ENCODE measurements around the gene TTC33.

DNA sequence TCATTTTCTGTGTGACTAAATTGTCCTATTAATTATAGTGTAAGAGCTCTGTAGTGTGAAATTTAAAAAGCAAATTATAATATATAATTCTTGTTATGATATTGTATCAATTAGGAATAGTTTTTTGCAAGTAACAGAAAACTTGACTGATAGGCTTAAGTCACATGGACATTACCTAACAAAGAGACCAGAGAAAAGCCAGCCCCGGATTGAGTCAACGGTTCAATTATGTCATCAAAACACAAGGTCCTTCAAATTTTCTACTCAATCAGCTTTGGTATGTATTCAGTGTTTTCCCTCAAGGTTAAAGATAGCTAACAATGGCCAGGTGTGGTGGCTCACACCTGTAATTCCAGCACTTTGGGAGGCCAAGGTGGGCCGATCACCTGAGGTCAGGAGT, 202.8 kb downstream of the TTC33 start:
- TF ChIP-seq, protein P1, sequence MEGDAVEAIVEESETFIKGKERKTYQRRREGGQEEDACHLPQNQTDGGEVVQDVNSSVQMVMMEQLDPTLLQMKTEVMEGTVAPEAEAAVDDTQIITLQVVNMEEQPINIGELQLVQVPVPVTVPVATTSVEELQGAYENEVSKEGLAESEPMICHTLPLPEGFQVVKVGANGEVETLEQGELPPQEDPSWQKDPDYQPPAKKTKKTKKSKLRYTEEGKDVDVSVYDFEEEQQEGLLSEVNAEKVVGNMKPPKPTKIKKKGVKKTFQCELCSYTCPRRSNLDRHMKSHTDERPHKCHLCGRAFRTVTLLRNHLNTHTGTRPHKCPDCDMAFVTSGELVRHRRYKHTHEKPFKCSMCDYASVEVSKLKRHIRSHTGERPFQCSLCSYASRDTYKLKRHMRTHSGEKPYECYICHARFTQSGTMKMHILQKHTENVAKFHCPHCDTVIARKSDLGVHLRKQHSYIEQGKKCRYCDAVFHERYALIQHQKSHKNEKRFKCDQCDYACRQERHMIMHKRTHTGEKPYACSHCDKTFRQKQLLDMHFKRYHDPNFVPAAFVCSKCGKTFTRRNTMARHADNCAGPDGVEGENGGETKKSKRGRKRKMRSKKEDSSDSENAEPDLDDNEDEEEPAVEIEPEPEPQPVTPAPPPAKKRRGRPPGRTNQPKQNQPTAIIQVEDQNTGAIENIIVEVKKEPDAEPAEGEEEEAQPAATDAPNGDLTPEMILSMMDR (IDR thresholded peaks at IDR 0.05): no peak
- TF ChIP-seq POLR2A (IDR thresholded peaks at IDR 0.05): no peak

All from Peyer's patch (tissue), 4 donors.